WTC11 (cell line): Measurements from ENCODE around the gene IQCK. TPM values are rescaled to one million over a fixed set of nuclear protein-coding genes. Genes with fewer than 3 reads are reported as not detected.

Experiments
- ATAC-seq: fragments of 200-7000 bp; cut with Tn5 transposase; 2 replicates; pipeline ENCODE4 v1.10.0; 2021; ENCODE audit warnings: mild to moderate bottlenecking, moderate library complexity
- CTCF ChIA-PET: fragments of 300-600 bp; sonication (Branson Sonifier 250); formaldehyde crosslinking; loops from one replicate; lab custom pipeline; 2021; ENCODE audit warnings: antibody characterized with exemption; lab: Charles Lee
- POLR2A ChIA-PET: fragments of 350-600 bp; sonication (Branson Sonifier 250); formaldehyde crosslinking; loops from one replicate; lab custom pipeline; 2021; ENCODE audit warnings: antibody characterized with exemption; lab: Charles Lee
- DNase-seq: peaks from one replicate; pipeline ENCODE4 v3.0.0; 2021; ENCODE audit warnings: low spot score
- H3K27ac Mint-ChIP-seq: 2 replicates; pipeline ENCODE4 v1.8.0; 2021; ENCODE audit warnings: mixed read lengths
- H3K27me3 Mint-ChIP-seq: 2 replicates; pipeline ENCODE4 v1.8.0; 2021; ENCODE audit warnings: low read depth, mild to moderate bottlenecking, moderate library complexity, mixed read lengths
- H3K36me3 Mint-ChIP-seq: 2 replicates; pipeline ENCODE4 v1.8.0; 2021; ENCODE audit warnings: mixed read lengths
- H3K4me1 Mint-ChIP-seq: 2 replicates; pipeline ENCODE4 v1.8.0; 2022; ENCODE audit warnings: mixed read lengths
- H3K4me3 Mint-ChIP-seq: 2 replicates; pipeline ENCODE4 v1.8.0; 2021; ENCODE audit warnings: mild to moderate bottlenecking, moderate library complexity, mixed read lengths
- H3K9me3 Mint-ChIP-seq: 2 replicates; pipeline ENCODE4 v1.8.0; 2021; ENCODE audit warnings: mixed read lengths
- EMX1 ChIP-seq: fragments of 250-450 bp; sonication (Bioruptor Pico); IDR thresholded peaks from 2 replicates; pipeline ENCODE4 v1.8.0; 2021; ENCODE audit warnings: mild to moderate bottlenecking
- ESRRA ChIP-seq: sonication (generic); formaldehyde crosslinking; IDR thresholded peaks from 2 replicates; pipeline ENCODE4 v1.8.1; 2022; ENCODE audit warnings: mild to moderate bottlenecking, missing genetic modification reagents, borderline replicate concordance
- MYBL2 ChIP-seq: sonication (generic); formaldehyde crosslinking; IDR thresholded peaks from 2 replicates; pipeline ENCODE4 v1.8.1; 2023; ENCODE audit warnings: mild to moderate bottlenecking, moderate library complexity, missing genetic modification reagents
- NR1H2 ChIP-seq: sonication (generic); formaldehyde crosslinking; IDR thresholded peaks from 2 replicates; pipeline ENCODE4 v1.9.0; 2021; ENCODE audit warnings: mild to moderate bottlenecking, moderate library complexity, missing genetic modification reagents
- PREB ChIP-seq: sonication (generic); formaldehyde crosslinking; IDR thresholded peaks from 2 replicates; pipeline ENCODE4 v1.8.1; 2022; ENCODE audit warnings: mild to moderate bottlenecking, missing genetic modification reagents, moderate library complexity, borderline replicate concordance
- SP1 ChIP-seq: sonication (generic); formaldehyde crosslinking; conservative IDR thresholded peaks from 2 replicates; pipeline ENCODE4 v1.8.1; 2022; ENCODE audit warnings: missing genetic modification reagents
- STAT6 ChIP-seq: sonication (generic); formaldehyde crosslinking; conservative IDR thresholded peaks from 2 replicates; pipeline ENCODE4 v1.8.1; 2023; ENCODE audit warnings: mild to moderate bottlenecking, low read depth, missing genetic modification reagents, moderate library complexity
- TCF7 ChIP-seq: sonication (generic); formaldehyde crosslinking; IDR thresholded peaks from 2 replicates; pipeline ENCODE4 v1.8.0; 2022; ENCODE audit warnings: mild to moderate bottlenecking, low read depth, missing genetic modification reagents, moderate library complexity
- TP53 ChIP-seq: sonication (generic); formaldehyde crosslinking; IDR thresholded peaks from 2 replicates; pipeline ENCODE4 v1.8.1; 2023; ENCODE audit warnings: mild to moderate bottlenecking, missing genetic modification reagents
- ZNF263 ChIP-seq: sonication (generic); formaldehyde crosslinking; IDR thresholded peaks from 2 replicates; pipeline ENCODE4 v1.8.1; 2022; ENCODE audit warnings: low read depth, mild to moderate bottlenecking, moderate library complexity, missing genetic modification reagents
- ZNF416 ChIP-seq: fragments of 250-450 bp; sonication (Bioruptor Pico); IDR thresholded peaks from 2 replicates; pipeline ENCODE4 v1.9.0; 2021; ENCODE audit warnings: mild to moderate bottlenecking, inconsistent platforms
- ZNF423 ChIP-seq: fragments of 250-450 bp; sonication (Bioruptor Pico); IDR thresholded peaks from 2 replicates; pipeline ENCODE4 v2.1.2; 2022; ENCODE audit warnings: mild to moderate bottlenecking, moderate library complexity
- ZNF671 ChIP-seq: fragments of 250-450 bp; sonication (Bioruptor Pico); IDR thresholded peaks from 2 replicates; pipeline ENCODE4 v1.8.0; 2021; ENCODE audit warnings: mild to moderate bottlenecking
- total RNA-seq: library from RNA; stranded (reverse); gene quantifications from 3 replicates; pipeline ENCODE4 v1.2.3, GENCODE V29; 2021
- TF ChIP-seq, protein P1 (sequence below): sonication (generic); formaldehyde crosslinking; IDR thresholded peaks from 2 replicates; pipeline ENCODE4 v1.8.1; 2022; ENCODE audit warnings: low read depth, missing genetic modification reagents, borderline replicate concordance
- TF ChIP-seq, protein P2 (sequence below): sonication (generic); formaldehyde crosslinking; IDR thresholded peaks from 2 replicates; pipeline ENCODE4 v1.8.1; 2023; ENCODE audit warnings: mild to moderate bottlenecking, missing genetic modification reagents
- TF ChIP-seq, protein P3 (sequence below): sonication (generic); formaldehyde crosslinking; IDR thresholded peaks from 2 replicates; pipeline ENCODE4 v1.8.1; 2022; ENCODE audit warnings: low read depth, mild to moderate bottlenecking, moderate library complexity, missing genetic modification reagents, borderline replicate concordance

IQCK gene
- total RNA-seq, 1 experiment from 2014 or later, result 5.8 TPM

- Mint-ChIP-seq H3K27ac (no peak overlapping the region), H3K27me3 (no peaks in the 10 kb centered on the region), H3K4me1 (no peaks in the 10 kb centered on the region), H3K4me3 (no peak overlapping the region), H3K36me3 (no peaks in the 10 kb centered on the region; the same call in 1 of the 2 replicates), H3K9me3 (no peaks in the 10 kb centered on the region)
- ChIA-PET POLR2A (no interaction called here), CTCF (no interaction called here)
- no peak for ATAC-seq
- DNase-seq, result no peak
- TF ChIP-seq TP53 (CRISPR knock-in tag) (no peak), ESRRA (no peak), MYBL2 (CRISPR knock-in tag) (no peak), PREB (CRISPR knock-in tag) (no peak), NR1H2 (CRISPR knock-in tag) (no peak)
- TF ChIP-seq, protein P1, sequence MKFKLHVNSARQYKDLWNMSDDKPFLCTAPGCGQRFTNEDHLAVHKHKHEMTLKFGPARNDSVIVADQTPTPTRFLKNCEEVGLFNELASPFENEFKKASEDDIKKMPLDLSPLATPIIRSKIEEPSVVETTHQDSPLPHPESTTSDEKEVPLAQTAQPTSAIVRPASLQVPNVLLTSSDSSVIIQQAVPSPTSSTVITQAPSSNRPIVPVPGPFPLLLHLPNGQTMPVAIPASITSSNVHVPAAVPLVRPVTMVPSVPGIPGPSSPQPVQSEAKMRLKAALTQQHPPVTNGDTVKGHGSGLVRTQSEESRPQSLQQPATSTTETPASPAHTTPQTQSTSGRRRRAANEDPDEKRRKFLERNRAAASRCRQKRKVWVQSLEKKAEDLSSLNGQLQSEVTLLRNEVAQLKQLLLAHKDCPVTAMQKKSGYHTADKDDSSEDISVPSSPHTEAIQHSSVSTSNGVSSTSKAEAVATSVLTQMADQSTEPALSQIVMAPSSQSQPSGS, result no peak
These were observed 105.3 kb downstream of the IQCK start for GRCh38 chr16:19823322-19823721.

DNA sequence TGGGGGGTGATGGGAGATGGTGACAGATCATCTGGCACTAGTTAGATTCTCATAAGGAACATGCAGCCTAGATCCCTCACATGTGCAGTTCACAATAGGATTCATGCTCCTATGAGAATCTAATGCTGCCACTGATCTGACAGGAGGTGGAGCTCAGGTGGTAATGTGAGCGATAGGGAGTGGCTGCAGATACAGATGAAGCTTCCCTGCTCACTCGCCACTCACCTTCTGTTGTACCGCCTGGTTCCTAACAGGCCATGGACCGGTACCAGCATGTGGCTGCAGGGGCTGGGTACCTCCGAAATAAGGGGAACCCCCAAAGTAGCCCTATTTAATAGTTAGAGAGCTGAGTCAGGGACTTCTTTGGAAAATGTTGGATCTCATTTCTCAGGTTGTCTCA is 106.1 kb downstream of the IQCK start:
- Mint-ChIP-seq H3K4me3 (no peak overlapping the region), H3K27ac (no peak overlapping the region), H3K27me3 (no peaks in the 10 kb centered on the region), H3K36me3 (no peaks in the 10 kb centered on the region; the same call in 1 of the 2 replicates), H3K4me1 (no peaks in the 10 kb centered on the region), H3K9me3 (no peaks in the 10 kb centered on the region)
- ChIA-PET CTCF (interaction anchor here (1.0 kb wide), 1 partner anchor 240 kb away, joined by 4 read pairs; no protein-coding TSS in a partner anchor), POLR2A (no interaction called here)
- no peak for TF ChIP-seq ZNF416 (CRISPR knock-in tag)
- no peak for TF ChIP-seq ZNF671 (CRISPR knock-in tag)
- TF ChIP-seq ZNF423 (CRISPR knock-in tag), result no peak
- no peak for TF ChIP-seq ZNF263
- TF ChIP-seq TCF7 (CRISPR knock-in tag), result no peak
- TF ChIP-seq ESRRA, result no peak
- no peak for TF ChIP-seq SP1
- TF ChIP-seq, protein P2, sequence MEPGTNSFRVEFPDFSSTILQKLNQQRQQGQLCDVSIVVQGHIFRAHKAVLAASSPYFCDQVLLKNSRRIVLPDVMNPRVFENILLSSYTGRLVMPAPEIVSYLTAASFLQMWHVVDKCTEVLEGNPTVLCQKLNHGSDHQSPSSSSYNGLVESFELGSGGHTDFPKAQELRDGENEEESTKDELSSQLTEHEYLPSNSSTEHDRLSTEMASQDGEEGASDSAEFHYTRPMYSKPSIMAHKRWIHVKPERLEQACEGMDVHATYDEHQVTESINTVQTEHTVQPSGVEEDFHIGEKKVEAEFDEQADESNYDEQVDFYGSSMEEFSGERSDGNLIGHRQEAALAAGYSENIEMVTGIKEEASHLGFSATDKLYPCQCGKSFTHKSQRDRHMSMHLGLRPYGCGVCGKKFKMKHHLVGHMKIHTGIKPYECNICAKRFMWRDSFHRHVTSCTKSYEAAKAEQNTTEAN, result no peak
- TF ChIP-seq, protein P3, sequence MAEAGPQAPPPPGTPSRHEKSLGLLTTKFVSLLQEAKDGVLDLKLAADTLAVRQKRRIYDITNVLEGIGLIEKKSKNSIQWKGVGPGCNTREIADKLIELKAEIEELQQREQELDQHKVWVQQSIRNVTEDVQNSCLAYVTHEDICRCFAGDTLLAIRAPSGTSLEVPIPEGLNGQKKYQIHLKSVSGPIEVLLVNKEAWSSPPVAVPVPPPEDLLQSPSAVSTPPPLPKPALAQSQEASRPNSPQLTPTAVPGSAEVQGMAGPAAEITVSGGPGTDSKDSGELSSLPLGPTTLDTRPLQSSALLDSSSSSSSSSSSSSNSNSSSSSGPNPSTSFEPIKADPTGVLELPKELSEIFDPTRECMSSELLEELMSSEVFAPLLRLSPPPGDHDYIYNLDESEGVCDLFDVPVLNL (CRISPR knock-in tag), result no peak
- TF ChIP-seq STAT6, result no peak
- TF ChIP-seq EMX1, result no peak
- no peak for DNase-seq
- ATAC-seq, result no peak
